Uterine smooth muscle cell (primary cell): ENCODE data around the gene SART3. TPM values are rescaled to one million over a fixed set of nuclear protein-coding genes. Genes with fewer than 3 reads are reported as not detected.

ENCODE experiments used
- total RNA-seq: library from RNA; depleted of rRNA; stranded (reverse); fragments of >200 nt; gene quantifications from 2 replicates; pipeline ENCODE4 v1.2.3, GENCODE V29; 2014

Gene SART3, protein sequence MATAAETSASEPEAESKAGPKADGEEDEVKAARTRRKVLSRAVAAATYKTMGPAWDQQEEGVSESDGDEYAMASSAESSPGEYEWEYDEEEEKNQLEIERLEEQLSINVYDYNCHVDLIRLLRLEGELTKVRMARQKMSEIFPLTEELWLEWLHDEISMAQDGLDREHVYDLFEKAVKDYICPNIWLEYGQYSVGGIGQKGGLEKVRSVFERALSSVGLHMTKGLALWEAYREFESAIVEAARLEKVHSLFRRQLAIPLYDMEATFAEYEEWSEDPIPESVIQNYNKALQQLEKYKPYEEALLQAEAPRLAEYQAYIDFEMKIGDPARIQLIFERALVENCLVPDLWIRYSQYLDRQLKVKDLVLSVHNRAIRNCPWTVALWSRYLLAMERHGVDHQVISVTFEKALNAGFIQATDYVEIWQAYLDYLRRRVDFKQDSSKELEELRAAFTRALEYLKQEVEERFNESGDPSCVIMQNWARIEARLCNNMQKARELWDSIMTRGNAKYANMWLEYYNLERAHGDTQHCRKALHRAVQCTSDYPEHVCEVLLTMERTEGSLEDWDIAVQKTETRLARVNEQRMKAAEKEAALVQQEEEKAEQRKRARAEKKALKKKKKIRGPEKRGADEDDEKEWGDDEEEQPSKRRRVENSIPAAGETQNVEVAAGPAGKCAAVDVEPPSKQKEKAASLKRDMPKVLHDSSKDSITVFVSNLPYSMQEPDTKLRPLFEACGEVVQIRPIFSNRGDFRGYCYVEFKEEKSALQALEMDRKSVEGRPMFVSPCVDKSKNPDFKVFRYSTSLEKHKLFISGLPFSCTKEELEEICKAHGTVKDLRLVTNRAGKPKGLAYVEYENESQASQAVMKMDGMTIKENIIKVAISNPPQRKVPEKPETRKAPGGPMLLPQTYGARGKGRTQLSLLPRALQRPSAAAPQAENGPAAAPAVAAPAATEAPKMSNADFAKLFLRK
- 75.6 and 78.4 TPM in 2 replicates for total RNA-seq

DNA sequence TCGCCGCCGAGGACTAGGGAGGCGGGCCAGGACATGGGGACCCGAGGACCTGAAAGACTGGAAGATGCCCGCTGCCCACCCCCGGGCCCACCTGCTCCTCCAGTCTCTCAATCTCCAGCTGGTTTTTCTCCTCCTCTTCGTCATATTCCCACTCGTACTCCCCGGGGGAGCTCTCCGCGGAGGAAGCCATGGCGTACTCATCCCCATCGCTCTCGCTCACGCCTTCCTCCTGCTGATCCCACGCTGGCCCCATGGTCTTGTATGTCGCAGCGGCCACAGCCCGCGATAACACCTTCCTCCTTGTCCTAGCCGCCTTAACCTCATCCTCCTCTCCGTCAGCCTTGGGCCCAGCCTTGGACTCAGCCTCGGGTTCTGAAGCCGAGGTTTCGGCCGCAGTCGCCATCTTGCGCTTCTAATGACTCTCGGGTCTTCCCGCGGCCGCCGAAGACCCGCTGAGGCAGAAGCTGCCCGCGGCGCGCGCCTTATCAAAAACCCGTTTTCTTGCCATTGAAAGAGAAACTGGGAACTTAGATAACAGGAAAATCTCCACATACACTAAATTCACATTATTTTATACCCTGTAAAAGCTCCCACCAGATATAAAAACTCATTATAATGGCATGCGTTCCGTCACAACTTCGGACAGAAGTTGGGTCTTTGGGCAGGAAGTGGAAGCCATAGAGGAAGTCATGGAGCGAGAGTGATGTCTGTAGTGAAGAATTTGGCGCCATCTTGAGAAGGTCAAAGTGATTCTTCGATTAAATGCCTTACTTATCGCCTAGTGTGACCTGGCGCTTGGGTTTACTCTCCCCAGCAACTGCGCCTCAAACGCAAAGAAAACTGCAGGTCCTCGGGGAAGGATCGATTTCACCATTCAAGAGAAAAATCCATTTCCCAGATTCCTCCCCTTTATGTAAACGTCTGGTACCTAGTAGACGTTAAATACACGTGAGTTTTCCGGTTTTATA is at the start of gene SART3:
TSS of gene SART3 (minus strand) at position 422 of the 968 bp plus-strand sequence. CDS start at position 403, 19 bp downstream.

DNA sequence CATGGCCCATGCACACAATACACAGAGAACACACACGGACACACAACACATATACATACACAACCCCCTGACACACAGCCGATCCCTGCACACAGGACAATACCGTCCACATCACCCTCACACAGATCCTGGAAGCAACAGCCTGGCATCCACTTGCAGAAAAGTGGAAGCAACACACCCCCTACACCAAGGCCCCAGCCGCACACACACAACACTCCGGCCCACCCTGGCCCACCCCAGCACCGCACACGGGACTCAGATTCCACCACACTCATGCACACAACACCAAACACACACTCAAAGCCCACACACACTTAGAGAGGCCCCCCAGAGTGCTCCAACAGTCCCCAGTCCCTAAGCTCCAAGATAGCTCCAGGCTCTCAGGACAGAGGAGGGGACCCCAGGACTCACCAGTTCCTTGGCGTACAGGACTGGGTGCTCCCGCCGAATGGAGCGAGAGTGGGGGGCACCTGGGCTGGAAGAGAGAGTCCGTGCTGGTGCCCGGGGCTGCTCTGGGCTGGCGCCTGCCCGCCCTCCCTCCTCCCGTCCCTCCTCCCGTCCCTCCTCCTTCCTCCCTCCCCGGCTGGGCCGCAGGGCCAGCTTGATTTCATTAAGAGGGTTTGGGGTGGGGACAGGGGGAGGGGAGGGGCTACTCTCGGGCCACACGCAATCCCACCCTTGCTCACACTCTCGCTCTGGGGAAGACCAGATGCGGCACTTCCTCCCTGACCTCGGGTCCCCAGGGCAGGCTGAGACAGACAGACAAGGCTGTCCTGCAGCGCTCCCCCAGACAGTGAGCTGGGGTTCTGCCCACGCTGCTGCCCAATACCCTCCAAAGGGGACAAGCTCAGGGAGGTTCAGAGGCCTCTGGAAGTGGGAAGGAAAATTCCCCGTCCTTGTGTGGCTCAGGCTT is 36.8 kb upstream of the SART3 start, which contains the start of gene TMEM119:
TSS of gene TMEM119 (minus strand) at position 526 of the 913 bp plus-strand sequence. CDS start 5,701 bp downstream, outside the sequence.

DNA sequence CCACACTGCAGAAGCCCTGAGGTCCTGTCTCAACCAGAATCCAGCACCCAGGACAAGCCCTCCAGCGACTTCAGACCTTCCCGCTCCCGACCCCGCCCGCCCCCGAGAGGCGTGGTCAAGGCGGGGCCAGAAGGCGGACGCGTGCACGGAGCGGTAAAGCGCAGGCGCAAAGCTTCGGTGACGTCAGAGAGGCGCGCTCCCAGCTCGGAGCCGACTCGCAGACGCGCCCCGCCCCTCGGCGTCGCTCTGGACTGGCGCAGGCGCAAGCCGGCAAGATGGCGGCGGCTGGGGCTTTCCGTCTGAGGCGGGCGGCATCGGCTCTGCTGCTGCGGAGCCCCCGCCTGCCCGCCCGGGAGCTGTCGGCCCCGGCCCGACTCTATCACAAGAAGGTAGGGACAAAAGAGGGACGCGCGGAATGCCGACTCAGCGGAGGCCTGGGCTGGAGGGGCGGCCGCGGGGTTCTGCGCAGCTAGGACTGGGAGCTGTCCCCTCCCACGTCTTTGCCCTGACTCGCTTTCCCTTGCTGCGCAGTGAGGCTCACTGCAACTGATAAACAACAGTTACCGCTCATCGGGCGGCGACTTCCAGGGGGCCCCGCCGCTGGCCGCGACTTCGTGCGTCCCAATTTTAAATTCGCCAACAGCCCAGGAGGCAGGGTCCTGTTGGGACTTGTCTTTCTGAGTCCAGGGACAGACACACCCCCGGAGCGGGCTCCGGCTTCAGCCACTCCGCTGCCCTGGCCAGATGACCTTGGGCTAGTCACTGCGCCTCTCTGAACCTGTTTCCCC is 1.6 kb upstream of the SART3 start, which contains the start of gene ISCU:
TSS of gene ISCU (plus strand) at position 249 of the 788 bp plus-strand sequence. CDS start at position 276, 27 bp downstream.

DNA sequence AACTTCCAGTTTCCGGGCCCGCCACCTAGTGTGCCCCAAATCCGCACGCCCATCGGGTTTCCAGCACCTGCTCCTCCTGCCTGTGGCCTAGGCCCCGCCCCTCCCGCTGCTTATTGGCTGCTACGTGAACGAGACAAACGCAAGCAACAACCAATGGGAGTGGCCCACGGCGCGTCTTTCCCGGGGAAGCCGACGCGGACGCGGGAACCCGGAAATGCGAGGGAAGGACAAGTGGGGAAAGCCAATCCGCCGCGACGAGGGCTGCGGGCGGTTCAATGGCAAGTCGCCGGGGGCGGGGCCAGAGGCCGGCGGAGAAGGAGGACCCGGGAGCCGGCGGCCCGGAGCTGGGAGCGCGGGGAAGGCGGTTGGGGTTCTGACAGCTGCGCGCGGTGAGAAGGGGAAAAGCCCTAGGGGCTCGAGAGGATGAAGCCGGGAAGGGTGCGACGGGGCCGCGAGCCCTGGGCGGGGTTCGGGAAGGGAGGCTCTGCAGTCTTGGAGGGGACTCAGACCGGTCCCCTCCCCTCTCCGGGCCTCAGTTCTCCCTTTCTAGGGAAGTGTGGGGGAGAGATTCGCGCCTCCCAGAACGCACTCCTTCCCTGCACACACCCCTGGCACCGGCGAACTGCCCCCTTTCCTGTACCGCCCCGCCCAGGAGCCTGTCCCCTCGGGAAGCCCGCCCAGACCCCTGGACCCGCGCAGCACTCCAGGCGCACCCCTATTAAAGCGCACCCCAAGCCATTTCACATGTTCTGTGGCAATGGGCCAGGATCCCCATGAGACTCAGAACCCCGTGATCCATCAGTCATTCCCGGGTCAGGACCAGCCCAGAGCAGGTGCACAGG is 45.8 kb downstream of the SART3 start, which contains the start of gene FICD:
TSS of gene FICD (plus strand) at position 305 of the 842 bp plus-strand sequence. CDS start 1,696 bp downstream, outside the sequence.

Other genes with a start within 250 kb of the SART3 start
- gene CMKLR1, start 221.9 kb downstream of the SART3 start, total RNA-seq, result not detected in 2 replicates
- gene FICD, start 45.9 kb downstream of the SART3 start, total RNA-seq, result 14.4 and 50.6 TPM in 2 replicates
- 99.9 and 154 TPM in 2 replicates for gene ISCU, start 1.4 kb upstream of the SART3 start, total RNA-seq
- 61.6 and 95.1 TPM in 2 replicates for gene TMEM119, start 36.9 kb upstream of the SART3 start, total RNA-seq
- 0.55 and 1.00 TPM in 2 replicates for gene SELPLG, start 72.7 kb upstream of the SART3 start, total RNA-seq
- 309 and 489 TPM in 2 replicates for gene CORO1C, start 170.3 kb upstream of the SART3 start, total RNA-seq